Psoas muscle (tissue), 8 donors: Measurements from ENCODE around the gene MAP7. TPM values are rescaled to one million over a fixed set of nuclear protein-coding genes. Genes with fewer than 3 reads are reported as not detected.

Experiments used
- ATAC-seq, 4 donors: fragments of 200-7000 bp; cut with Tn5 transposase; one replicate each; pipeline ENCODE4 v1.9.1; 2020; ENCODE audit warnings: moderate library complexity in 3 of 4, mild to moderate bottlenecking in 2 of 4
- DNase-seq, 2 donors: peaks; one replicate each; pipeline ENCODE4 v3.0.0-alpha.2; 2020
- H3K27ac ChIP-seq: fragments of 200-600 bp; one replicate; pipeline ENCODE4 v1.8.0; 2022
- H3K27me3 ChIP-seq, 3 donors: fragments of 200-600 bp in 1 of 3; one replicate each; pipeline versions ENCODE4 v1.6.1 to v1.8.0; 2013 to 2022; ENCODE audit warnings: low read length in 2 of 3, mild to moderate bottlenecking in 2 of 3, moderate library complexity in 1 of 3; ENCODE audit not compliant: insufficient read depth in 3 of 3
- H3K36me3 ChIP-seq, 2 donors: fragments of 200-600 bp in 1 of 2; one replicate each; pipeline versions ENCODE4 v1.6.1 to v1.8.0; 2013 to 2022; ENCODE audit warnings: low read depth in 1 of 2, mild to moderate bottlenecking in 1 of 2, moderate library complexity in 1 of 2; ENCODE audit not compliant: insufficient read depth in 1 of 2
- H3K4me1 ChIP-seq: fragments of 200-600 bp; one replicate; pipeline ENCODE4 v1.8.0; 2022
- H3K4me3 ChIP-seq: fragments of 200-600 bp; one replicate; pipeline ENCODE4 v1.8.0; 2022; ENCODE audit warnings: mild to moderate bottlenecking
- H3K9me3 ChIP-seq: fragments of 200-600 bp; one replicate; pipeline ENCODE4 v1.8.0; 2022
- CTCF ChIP-seq: fragments of 200-600 bp; IDR thresholded peaks from one replicate; pipeline ENCODE4 v1.8.0; 2022; ENCODE audit warnings: antibody characterized with exemption
- WGBS, 3 donors: extraction: QIAGEN DNeasy Blood & Tissue Kit; methylation state at CpG; one replicate each; pipeline versions ENCODE4 v1.1.6 to v1.1.7; 2013; 5-methylcytosine and 5-hydroxymethylcytosine counted together
- intact Hi-C, 2 donors: fragments of 100-400 bp; cut with DNase I; formaldehyde crosslinking; loops; one replicate each; pipeline versions ENCODE4 v1.11.0 to v1.14.2; 2022
- polyA plus RNA-seq, 3 donors: library from polyadenylated mRNA; stranded (reverse); fragments of 200-250 nt; gene quantifications; one replicate each; pipeline ENCODE4 v1.2.3, GENCODE V29; 2013
- total RNA-seq, 4 donors: library from RNA; stranded (reverse); fragmentation: NEBNext Ultra II Directional in 2 of 4; extraction: Animal tissue kit (Norgen Biotek cat#: 25700) in 2 of 4; gene quantifications; one replicate each; pipeline versions ENCODE4 v1.2.1 to v1.2.4, GENCODE V29; 2021 to 2023
- donor health status: healthy with polysubstance abuse.
- donor health status: DM: no; HTN: no; CAD: no; lungs with moderate emphysema.
- donor health status: Bipolar disorder and iron deficiency.
- donor health status: healthy.
- donor health status: DM: yes; HTN: yes; CAD: no.
- donor health status: DM: no; HTN: no; CAD: no.
- donor health status: DM: no; HTN: no; CAD: no.
- donor health status: DM: yes; HTN: yes; CAD: no.

Gene MAP7
- total and polyA plus RNA-seq, 7 donors, result 0.10 to 0.94 (median 0.32) TPM

- WGBS, 3 donors, result 72 to 78% (median 75%) methylated on average over 6 of the region's 6 CpGs
- H3K4me3 ChIP-seq, result no peak overlapping the region
- no peaks in the 10 kb centered on the region for H3K4me1 ChIP-seq
- H3K27me3 ChIP-seq, result peaks cover 0 to 2% (median under 1%) of the 10 kb centered on the region in 3 donors
- ATAC-seq (no peak), DNase-seq (no peak)
- no peak for TF ChIP-seq CTCF
- intact Hi-C loops, result no loop called here
- no peak overlapping the region for H3K27ac ChIP-seq
- no peaks in the 10 kb centered on the region for H3K9me3 ChIP-seq
- H3K36me3 ChIP-seq, result no peaks in the 10 kb centered on the region
Measured at GRCh38 chr6:136532030-136532429, 18.2 kb downstream of the MAP7 start.

GRCh38 chr6:136529710-136530109 is 20.5 kb downstream of the MAP7 start:
- ATAC-seq, result no peak
- no peak overlapping the region for H3K27ac ChIP-seq
- no peaks in the 10 kb centered on the region for H3K36me3 ChIP-seq
- H3K4me3 ChIP-seq, result no peak overlapping the region
- no peak for TF ChIP-seq CTCF
- peaks cover 0 to 3% (median 2%) of the 10 kb centered on the region in 3 donors for H3K27me3 ChIP-seq
- no peaks in the 10 kb centered on the region for H3K9me3 ChIP-seq
- H3K4me1 ChIP-seq, result no peaks in the 10 kb centered on the region
- no peak for DNase-seq
- intact Hi-C loops, result no loop called here
- WGBS, 3 donors, result 90 to 94% (median 93%) methylated on average over 3 of the region's 3 CpGs

GRCh38 chr6:136528477-136528876 is 21.7 kb downstream of the MAP7 start:
- no peak for ATAC-seq
- WGBS, 3 donors, result 79 to 91% (median 82%) methylated on average over 1 of the region's 1 CpG
- TF ChIP-seq CTCF, result no peak
- H3K4me3 ChIP-seq, result no peak overlapping the region
- intact Hi-C loops, result no loop called here
- DNase-seq, result no peak
- H3K27me3 ChIP-seq, result peaks cover 0 to 3% (median 2%) of the 10 kb centered on the region in 3 donors
- H3K4me1 ChIP-seq, result no peaks in the 10 kb centered on the region
- no peaks in the 10 kb centered on the region for H3K36me3 ChIP-seq
- no peak overlapping the region for H3K27ac ChIP-seq
- no peaks in the 10 kb centered on the region for H3K9me3 ChIP-seq

- Histone ChIP-seq H3K9me3 (no peaks in the 10 kb centered on the region), H3K27me3 (peaks cover 0 to 3% (median 2%) of the 10 kb centered on the region in 3 donors), H3K27ac (no peak overlapping the region), H3K4me3 (no peak overlapping the region), H3K36me3 (no peaks in the 10 kb centered on the region), H3K4me1 (no peaks in the 10 kb centered on the region)
- DNase-seq, result no peak
- WGBS, 3 donors, result 60 to 61% (median 61%) methylated on average over 6 of the region's 6 CpGs
- ATAC-seq, result no peak
- no peak for TF ChIP-seq CTCF
- intact Hi-C loops, result no loop called here
Measured at GRCh38 chr6:136527831-136528230, 22.4 kb downstream of the MAP7 start.

- no peak for TF ChIP-seq CTCF
- peaks cover 0 to 9% (median 2%) of the 10 kb centered on the region in 3 donors for H3K27me3 ChIP-seq
- no peak overlapping the region for H3K4me3 ChIP-seq
- intact Hi-C loops, result no loop called here
- ATAC-seq, result no peak
- no peaks in the 10 kb centered on the region for H3K36me3 ChIP-seq
- no peak for DNase-seq
- H3K27ac ChIP-seq, result no peak overlapping the region
- H3K4me1 ChIP-seq, result no peaks in the 10 kb centered on the region
- no peaks in the 10 kb centered on the region for H3K9me3 ChIP-seq
- WGBS, 3 donors, result 40 to 49% (median 45%) methylated on average over 4 of the region's 4 CpGs
Measured at GRCh38 chr6:136526937-136527336, 23.3 kb downstream of the MAP7 start.
